ENCODE measurements around the gene DBN1. TPM values are rescaled to one million over a fixed set of nuclear protein-coding genes. Genes with fewer than 3 reads are reported as not detected.

The DBN1 gene
- total and polyA plus RNA-seq, 7 experiments from 2014 or later = 0.64 to 8.8 (median 2.2) TPM

DNA sequence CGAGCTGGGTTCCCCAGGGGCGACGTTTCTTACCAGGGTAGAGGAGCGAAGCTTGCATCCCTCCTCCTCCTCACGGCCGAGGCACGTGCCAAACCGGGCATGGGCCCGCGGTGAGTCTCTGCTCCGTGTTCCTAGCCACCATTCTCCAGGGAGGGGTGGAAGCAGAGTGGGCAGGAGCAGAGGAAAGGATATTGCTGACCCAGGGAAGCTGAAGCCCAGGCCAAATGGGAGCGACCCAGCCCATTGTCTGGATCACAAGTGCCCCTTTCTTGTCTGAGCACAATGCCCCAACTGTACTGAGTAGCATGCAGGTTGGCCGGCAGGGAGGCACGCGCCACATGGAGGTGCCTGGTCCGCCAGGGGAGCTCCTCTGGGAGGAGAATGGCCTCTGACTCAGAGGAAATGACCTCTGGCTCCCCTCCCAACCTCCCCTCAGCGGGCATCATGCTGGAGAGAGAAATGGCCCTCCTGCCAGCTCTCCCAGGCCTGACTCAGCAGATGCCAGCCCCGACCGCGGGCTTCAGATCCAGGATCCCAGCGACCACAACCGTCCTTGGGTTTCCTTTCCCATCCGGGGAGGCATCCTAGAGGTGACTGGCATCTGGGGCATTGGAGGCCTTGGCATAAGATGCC lies 25.7 kb downstream of the DBN1 start:
- H3K4me3 Mint-ChIP-seq = peak overlapping the region; percentile 50 to 85 (median 72)
- no peak overlapping the region for H3K4me3 ChIP-seq (ENCODE audit: low read length)
- peaks cover 0 to 19% (median 0%) of the 10 kb centered on the region in 5 donors for H3K27me3 Mint-ChIP-seq
- peak; percentile 0 for ATAC-seq
- no peaks in the 10 kb centered on the region for H3K36me3 Mint-ChIP-seq
- H3K9me3 ChIP-seq (ENCODE audit: control insufficient read depth in 2 of 3, low read length in 3 of 3) = no peaks in the 10 kb centered on the region
- peaks cover 0 to 7% (median 4%) of the 10 kb centered on the region in 3 experiments for H3K36me3 ChIP-seq (ENCODE audit: control insufficient read depth in 2 of 3, insufficient read depth in 3 of 3, low read length in 3 of 3)
- H3K4me1 Mint-ChIP-seq = peaks cover 24 to 48% (median 43%) of the 10 kb centered on the region in 7 donors
- CTCF ChIA-PET = interaction anchor here (0.6 to 8.8 kb wide), 8 partner anchors 8 to 79 kb away, joined by 3 to 105 read pairs (median 4); no protein-coding TSS in a partner anchor
- peak overlapping the region in 8 of 9 donors; percentile 49 to 88 (median 83) for H3K27ac Mint-ChIP-seq
- H3K9me3 Mint-ChIP-seq = peaks cover 0 to under 1% (median 0%) of the 10 kb centered on the region in 11 donors
- intact Hi-C loops (cut with micrococcal nuclease) = loop anchor here (1.0 to 2.0 kb wide), 3 partner anchors 21 to 45 kb away; partner anchors contain the start of gene GRK6 (in 1 of the 2)
- POLR2A ChIA-PET = interaction anchor here (1.2 to 23.1 kb wide), 9 partner anchors 8 to 79 kb away, joined by 3 to 804 read pairs (median 11); partner anchors contain the start of genes F12, GRK6 and PFN3
- peak overlapping the region; percentile 68 for H3K27ac ChIP-seq (ENCODE audit: low read depth, low read length)
- no peaks in the 10 kb centered on the region for H3K27me3 ChIP-seq (ENCODE audit: control insufficient read depth in 2 of 2, insufficient read depth in 2 of 2, low read length in 2 of 2)
- H3K4me1 ChIP-seq (ENCODE audit: control insufficient read depth in 2 of 2, insufficient read depth in 2 of 2, low read length in 2 of 2) = peaks cover 7 to 38% of the 10 kb centered on the region in 2 donors
- peak in 2 of 9 donors; percentile 35 to 44 for DNase-seq

DNA sequence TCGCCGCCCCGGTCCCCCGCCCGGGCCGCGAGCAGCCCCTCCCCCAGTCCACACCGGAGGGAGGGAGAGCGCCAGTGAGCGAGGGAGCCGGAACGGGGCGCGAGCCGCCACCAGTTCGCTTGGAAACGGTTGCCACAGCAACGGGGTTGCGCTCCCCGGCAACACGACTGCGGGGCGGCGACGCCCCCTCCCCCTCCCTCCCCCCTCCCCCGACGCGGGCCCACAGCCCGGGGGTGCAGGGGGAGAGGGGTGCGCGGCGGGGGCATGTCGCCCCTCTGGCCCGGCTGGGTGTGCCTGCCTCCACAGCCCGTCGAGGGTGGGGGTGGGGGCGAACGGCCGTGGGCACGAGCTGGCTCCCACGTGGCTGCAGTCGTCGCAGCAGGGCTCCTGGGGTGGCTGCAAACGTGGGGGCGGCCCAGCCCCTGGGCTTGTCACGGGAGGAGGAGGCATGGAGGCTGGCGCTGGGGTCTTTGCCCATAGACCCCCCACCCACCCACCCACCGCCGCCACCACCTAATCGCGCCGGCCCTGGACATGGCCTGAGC lies 26.3 kb downstream of the DBN1 start:
- Histone ChIP-seq H3K4me1 (ENCODE audit: control insufficient read depth in 2 of 2, insufficient read depth in 2 of 2, low read length in 2 of 2) (peaks cover 7 to 38% of the 10 kb centered on the region in 2 donors), H3K36me3 (ENCODE audit: control insufficient read depth in 2 of 3, insufficient read depth in 3 of 3, low read length in 3 of 3) (peaks cover 0 to 13% (median 4%) of the 10 kb centered on the region in 3 experiments), H3K9me3 (ENCODE audit: control insufficient read depth in 2 of 3, low read length in 3 of 3) (no peaks in the 10 kb centered on the region), H3K4me3 (ENCODE audit: low read length) (peak overlapping the region; percentile 64), H3K27me3 (ENCODE audit: control insufficient read depth in 2 of 2, insufficient read depth in 2 of 2, low read length in 2 of 2) (no peaks in the 10 kb centered on the region), H3K27ac (ENCODE audit: low read depth, low read length) (peak overlapping the region; percentile 97)
- intact Hi-C loops (cut with micrococcal nuclease) = loop anchor here (1.0 to 2.0 kb wide), 3 partner anchors 21 to 44 kb away; partner anchors contain the start of gene GRK6 (in 1 of the 2)
- peaks cover 0 to 4% (median 0%) of the 10 kb centered on the region in 5 donors for H3K36me3 Mint-ChIP-seq
- peak overlapping the region in 6 of 10 donors; percentile 23 to 77 (median 62) for H3K4me3 Mint-ChIP-seq
- H3K27me3 Mint-ChIP-seq = peaks cover 0 to 15% (median 0%) of the 10 kb centered on the region in 5 donors
- H3K4me1 Mint-ChIP-seq = peaks cover 27 to 51% (median 45%) of the 10 kb centered on the region in 7 donors
- CTCF ChIA-PET = interaction anchor here (1.3 to 8.8 kb wide), 8 partner anchors 8 to 78 kb away, joined by 3 to 105 read pairs (median 6); no protein-coding TSS in a partner anchor
- ATAC-seq (peak; percentile 67), DNase-seq (peak; percentile 69 to 89 (median 80))
- POLR2A ChIA-PET = interaction anchor here (1.0 to 23.1 kb wide), 10 partner anchors 7 to 78 kb away, joined by 3 to 804 read pairs (median 8); partner anchors contain the start of genes F12, GRK6 and PFN3
- H3K9me3 Mint-ChIP-seq = no peaks in the 10 kb centered on the region
- peak overlapping the region in 1 of 9 donors; percentile 69 for H3K27ac Mint-ChIP-seq

GRCh38 chr5:177446200-177447065 lies 27.0 kb downstream of the DBN1 start, which contains the start of gene PRR7:
PRR7 (plus strand) TSS chr5:177446814; CDS start chr5:177455068, 8,254 bp downstream.
- Mint-ChIP-seq H3K27ac (peak within 1 kb of the TSS; percentile 86 to 97 (median 92)), H3K36me3 (peaks cover 0 to 4% (median 0%) of the 10 kb centered on the region in 5 donors), H3K4me3 (peak within 1 kb of the TSS; percentile 77 to 85 (median 82)), H3K4me1 (peaks cover 31 to 52% (median 41%) of the 10 kb centered on the region in 7 donors), H3K9me3 (no peaks in the 10 kb centered on the region), H3K27me3 (peaks cover 0 to 10% (median 0%) of the 10 kb centered on the region in 5 donors)
- H3K4me1 ChIP-seq (ENCODE audit: control insufficient read depth in 2 of 2, insufficient read depth in 2 of 2, low read length in 2 of 2) = peaks cover 7 to 34% of the 10 kb centered on the region in 2 donors
- peak within 1 kb of the TSS; percentile 64 for H3K4me3 ChIP-seq (ENCODE audit: low read length)
- CTCF ChIA-PET = interaction anchor here (0.7 to 8.8 kb wide), 10 partner anchors 8 to 57 kb away, joined by 3 to 105 read pairs (median 6); no protein-coding TSS in a partner anchor
- H3K27ac ChIP-seq (ENCODE audit: low read depth, low read length) = peak within 1 kb of the TSS; percentile 97
- no peaks in the 10 kb centered on the region for H3K27me3 ChIP-seq (ENCODE audit: control insufficient read depth in 2 of 2, insufficient read depth in 2 of 2, low read length in 2 of 2)
- POLR2A ChIA-PET = interaction anchor here (0.5 to 23.1 kb wide), 13 partner anchors 9 to 313 kb away, joined by 3 to 804 read pairs (median 6); partner anchors contain the start of genes F12, GRK6, NSD1 and PFN3
- intact Hi-C loops (cut with micrococcal nuclease) = loop anchor here (1.0 to 2.0 kb wide), 4 partner anchors 8 to 44 kb away; partner anchors contain the start of gene GRK6 (in 2 of the 2)
- H3K36me3 ChIP-seq (ENCODE audit: control insufficient read depth in 2 of 3, insufficient read depth in 3 of 3, low read length in 3 of 3) = peaks cover 0 to 20% (median 4%) of the 10 kb centered on the region in 3 experiments
- peak; percentile 75 for ATAC-seq
- DNase-seq = peak; percentile 71 to 85 (median 81)
- H3K9me3 ChIP-seq (ENCODE audit: control insufficient read depth in 2 of 3, low read length in 3 of 3) = no peaks in the 10 kb centered on the region

DNA sequence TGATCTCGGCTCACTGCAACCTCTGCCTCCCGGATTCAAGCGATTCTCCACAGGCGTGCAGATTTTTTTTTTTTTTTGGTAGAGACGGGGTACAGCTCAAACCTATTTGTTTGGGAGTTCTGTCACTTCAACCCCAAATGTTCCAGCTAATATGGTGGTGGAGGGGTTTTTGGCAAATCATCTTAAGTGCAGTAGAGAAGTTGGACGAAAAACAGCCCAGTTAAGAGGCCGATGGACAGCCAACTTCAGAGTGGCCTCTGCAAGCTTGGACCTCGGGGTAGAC lies 27.6 kb downstream of the DBN1 start:
- peak overlapping the region; percentile 97 for H3K27ac ChIP-seq (ENCODE audit: low read depth, low read length)
- peak overlapping the region; percentile 86 to 97 (median 92) for H3K27ac Mint-ChIP-seq
- peaks cover 0 to 10% (median 0%) of the 10 kb centered on the region in 5 donors for H3K27me3 Mint-ChIP-seq
- H3K4me1 ChIP-seq (ENCODE audit: control insufficient read depth in 2 of 2, insufficient read depth in 2 of 2, low read length in 2 of 2) = peaks cover 7 to 34% of the 10 kb centered on the region in 2 donors
- H3K36me3 ChIP-seq (ENCODE audit: control insufficient read depth in 2 of 3, insufficient read depth in 3 of 3, low read length in 3 of 3) = peaks cover 0 to 25% (median 4%) of the 10 kb centered on the region in 3 experiments
- H3K4me3 ChIP-seq (ENCODE audit: low read length) = peak overlapping the region; percentile 64
- H3K36me3 Mint-ChIP-seq = peaks cover 0 to 5% (median 0%) of the 10 kb centered on the region in 5 donors
- ATAC-seq (no peak), DNase-seq (peak in 1 of 9 donors; percentile 20)
- no peaks in the 10 kb centered on the region for H3K27me3 ChIP-seq (ENCODE audit: control insufficient read depth in 2 of 2, insufficient read depth in 2 of 2, low read length in 2 of 2)
- CTCF ChIA-PET = interaction anchor here (0.7 to 8.8 kb wide), 10 partner anchors 8 to 57 kb away, joined by 3 to 105 read pairs (median 9); no protein-coding TSS in a partner anchor
- H3K4me1 Mint-ChIP-seq = peaks cover 33 to 52% (median 41%) of the 10 kb centered on the region in 7 donors
- no peaks in the 10 kb centered on the region for H3K9me3 ChIP-seq (ENCODE audit: control insufficient read depth in 2 of 3, low read length in 3 of 3)
- POLR2A ChIA-PET = interaction anchor here (0.5 to 23.1 kb wide), 11 partner anchors 8 to 313 kb away, joined by 3 to 804 read pairs (median 6); partner anchors contain the start of genes F12, GRK6, NSD1 and PFN3
- no peaks in the 10 kb centered on the region for H3K9me3 Mint-ChIP-seq
- peak overlapping the region; percentile 77 to 85 (median 82) for H3K4me3 Mint-ChIP-seq
- intact Hi-C loops (cut with micrococcal nuclease) = loop anchor here (1.0 to 2.0 kb wide), 5 partner anchors 8 to 43 kb away; partner anchors contain the start of gene GRK6 (in 1 of the 2)

- intact Hi-C loops (cut with micrococcal nuclease) = loop anchor here in 1 of 2 donors (1.0 kb wide), 2 partner anchors 9 to 16 kb away; no protein-coding TSS in a partner anchor
- peaks cover 0 to 5% (median 2%) of the 10 kb centered on the region in 5 donors for H3K36me3 Mint-ChIP-seq
- peak overlapping the region; percentile 64 for H3K4me3 ChIP-seq (ENCODE audit: low read length)
These were observed 28.1 kb downstream of the DBN1 start for GRCh38 chr5:177445052-177445916.

More at GRCh38 chr5:177445052-177445916, 28.1 kb downstream of the DBN1 start:
- Histone ChIP-seq H3K9me3 (ENCODE audit: control insufficient read depth in 2 of 3, low read length in 3 of 3) (no peaks in the 10 kb centered on the region), H3K27ac (ENCODE audit: low read depth, low read length) (peak overlapping the region; percentile 97), H3K4me1 (ENCODE audit: control insufficient read depth in 2 of 2, insufficient read depth in 2 of 2, low read length in 2 of 2) (peaks cover 11 to 38% of the 10 kb centered on the region in 2 donors), H3K36me3 (ENCODE audit: control insufficient read depth in 2 of 3, insufficient read depth in 3 of 3, low read length in 3 of 3) (peaks cover 0 to 31% (median 4%) of the 10 kb centered on the region in 3 experiments), H3K27me3 (ENCODE audit: control insufficient read depth in 2 of 2, insufficient read depth in 2 of 2, low read length in 2 of 2) (no peaks in the 10 kb centered on the region)
- POLR2A ChIA-PET = interaction anchor here (0.6 to 23.1 kb wide), 13 partner anchors 8 to 353 kb away, joined by 3 to 804 read pairs (median 5); partner anchors contain the start of genes F12, GRK6, NSD1 and PFN3
- Mint-ChIP-seq H3K4me1 (peaks cover 34 to 55% (median 44%) of the 10 kb centered on the region in 7 donors), H3K4me3 (peak overlapping the region; percentile 77 to 85 (median 82)), H3K27me3 (peaks cover 0 to 10% (median 0%) of the 10 kb centered on the region in 5 donors), H3K9me3 (no peaks in the 10 kb centered on the region), H3K27ac (peak overlapping the region; percentile 88 to 97 (median 92))
- CTCF ChIA-PET = interaction anchor here (0.6 to 8.8 kb wide), 14 partner anchors 9 to 58 kb away, joined by 3 to 105 read pairs (median 5); no protein-coding TSS in a partner anchor
- ATAC-seq = peak; percentile 12
- peak in 3 of 9 donors; percentile 7 to 71 (median 38) for DNase-seq

All from naive thymus-derived CD4-positive, alpha-beta T cell (primary cell).